Right renal pelvis (tissue), 4 donors: ENCODE measurements around the gene GALNT2. TPM values are rescaled to one million over a fixed set of nuclear protein-coding genes. Genes with fewer than 3 reads are reported as not detected.

Experiments used
- DNase-seq, 4 donors: peaks; one replicate each; pipeline ENCODE4 v3.0.0-alpha.2; 2013; ENCODE audit warnings: low read depth in 4 of 4, low spot score in 3 of 4, missing footprints in 1 of 4
- polyA plus RNA-seq, 4 donors: library from polyadenylated mRNA; unstranded; fragments of 120-200 nt; gene quantifications; one replicate each; pipeline ENCODE4 v1.2.1, GENCODE V29; 2013; ENCODE audit not compliant: insufficient read length in 4 of 4

Gene GALNT2
- polyA plus RNA-seq, 4 donors = 61.4 to 72.6 (median 65.7) TPM

DNA sequence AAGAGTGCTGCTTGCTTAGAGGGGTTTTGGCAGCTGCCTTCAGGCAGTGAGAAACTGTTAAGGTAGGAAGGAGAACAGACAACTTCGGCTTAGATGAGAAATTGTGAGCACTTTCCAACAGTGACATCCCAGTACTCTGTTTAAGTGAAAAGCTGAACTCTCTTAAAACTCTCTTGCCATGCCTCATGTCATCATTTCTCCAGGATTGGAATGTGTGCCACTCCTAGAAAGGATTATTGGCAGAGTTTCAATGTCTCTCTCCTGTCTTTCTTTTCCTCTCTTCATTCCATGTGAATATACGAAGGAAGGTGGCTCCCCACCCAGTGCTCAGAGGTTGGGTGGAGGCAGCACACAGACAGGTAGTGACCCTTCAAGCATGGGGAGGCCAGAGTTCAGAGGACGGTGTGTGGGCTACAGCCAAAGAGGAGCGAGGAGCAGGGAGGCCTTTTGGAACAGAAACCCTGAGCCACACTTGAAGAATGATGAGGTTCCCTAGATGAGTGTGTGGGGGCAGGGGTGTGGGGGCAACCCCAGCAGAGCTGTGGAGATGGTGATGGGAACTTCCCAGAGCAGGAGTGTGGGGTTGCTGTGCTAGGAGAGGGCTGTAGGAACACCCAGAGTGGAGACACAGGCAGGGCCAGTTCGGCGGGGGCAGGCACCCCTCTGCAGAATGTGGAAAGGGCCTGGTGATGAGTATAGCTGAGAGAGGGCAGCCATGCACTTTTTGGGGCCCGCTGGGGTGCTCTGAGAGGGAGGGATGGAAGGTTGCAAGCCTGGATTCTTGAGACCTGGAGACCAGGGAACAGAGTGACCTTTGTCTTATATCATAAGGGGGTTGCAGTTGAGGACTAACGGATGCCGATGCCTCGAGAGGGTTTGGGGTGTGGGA lies 58.8 kb downstream of the GALNT2 start:
- no peak for DNase-seq

DNA sequence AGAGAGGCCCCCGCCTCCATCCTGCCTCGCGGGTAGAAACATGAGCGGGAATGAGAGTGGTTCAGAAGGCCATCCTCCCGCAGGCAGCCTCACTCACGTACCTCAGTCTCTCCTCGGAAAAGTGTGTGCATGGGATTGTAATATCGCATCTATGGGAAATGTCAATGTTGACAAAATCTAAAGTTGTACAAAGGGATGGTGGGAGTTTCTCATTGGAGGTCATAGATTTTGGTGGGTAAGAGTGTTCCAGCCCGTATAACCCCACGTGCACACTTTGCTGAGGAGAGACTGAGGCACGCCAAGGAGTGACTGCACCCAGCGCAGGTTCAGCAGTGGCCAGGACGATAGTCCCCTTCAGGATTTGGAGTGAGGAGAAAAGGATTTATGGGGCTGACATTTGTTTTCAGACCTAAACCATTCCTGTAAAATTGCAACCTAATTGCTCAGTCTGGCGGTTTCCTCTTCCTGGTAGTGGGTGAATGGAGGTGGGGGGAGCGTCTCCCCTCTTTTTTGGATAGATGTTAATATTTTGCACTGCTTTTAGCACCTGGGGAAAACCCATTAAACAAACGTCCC lies 59.6 kb downstream of the GALNT2 start:
- DNase-seq = no peak

DNA sequence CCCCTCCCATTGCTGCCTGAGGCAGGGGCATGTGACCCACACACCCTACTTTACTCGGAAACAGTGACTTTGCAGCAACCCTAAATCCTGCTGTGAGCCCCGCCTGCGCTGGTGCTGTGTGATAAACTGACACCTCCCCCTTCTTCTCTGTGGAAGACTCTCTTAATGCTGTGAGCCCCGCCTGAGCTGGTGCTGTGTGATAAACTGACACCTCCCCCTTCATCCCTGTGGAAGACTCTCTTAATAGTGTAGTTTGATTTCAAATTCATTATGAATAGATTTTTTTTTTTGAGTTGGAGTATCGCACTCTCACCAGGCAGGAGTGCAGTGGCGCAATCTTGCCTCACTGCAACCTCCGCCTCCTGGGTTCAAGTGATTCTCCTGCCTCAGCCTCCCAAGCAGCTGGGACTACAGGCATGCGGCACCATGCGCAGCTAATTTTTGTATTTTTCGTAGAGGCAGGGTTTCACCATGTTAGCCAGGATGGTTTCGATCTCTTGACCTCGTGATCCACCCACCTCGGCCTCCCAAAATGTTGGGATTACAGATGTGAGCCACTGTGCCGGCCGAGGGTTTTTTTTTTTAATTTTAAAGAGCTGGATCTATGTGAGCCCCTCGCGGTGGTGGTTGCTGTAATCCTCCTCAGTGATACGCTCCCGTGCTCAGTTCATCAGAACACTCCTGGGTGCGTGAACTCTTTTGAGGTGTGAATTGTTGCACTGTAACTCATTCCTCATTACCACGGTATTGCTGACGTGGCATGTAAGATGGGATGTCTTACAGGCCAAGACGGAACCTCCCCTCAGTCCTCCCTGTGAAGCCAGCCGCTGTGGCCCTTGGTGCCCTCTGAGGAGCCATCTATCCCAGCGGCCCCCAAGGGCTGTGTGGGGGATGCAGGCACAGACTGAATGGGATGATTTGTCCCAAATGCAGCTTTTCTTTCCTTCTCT lies 60.3 kb downstream of the GALNT2 start:
- DNase-seq = no peak

DNA sequence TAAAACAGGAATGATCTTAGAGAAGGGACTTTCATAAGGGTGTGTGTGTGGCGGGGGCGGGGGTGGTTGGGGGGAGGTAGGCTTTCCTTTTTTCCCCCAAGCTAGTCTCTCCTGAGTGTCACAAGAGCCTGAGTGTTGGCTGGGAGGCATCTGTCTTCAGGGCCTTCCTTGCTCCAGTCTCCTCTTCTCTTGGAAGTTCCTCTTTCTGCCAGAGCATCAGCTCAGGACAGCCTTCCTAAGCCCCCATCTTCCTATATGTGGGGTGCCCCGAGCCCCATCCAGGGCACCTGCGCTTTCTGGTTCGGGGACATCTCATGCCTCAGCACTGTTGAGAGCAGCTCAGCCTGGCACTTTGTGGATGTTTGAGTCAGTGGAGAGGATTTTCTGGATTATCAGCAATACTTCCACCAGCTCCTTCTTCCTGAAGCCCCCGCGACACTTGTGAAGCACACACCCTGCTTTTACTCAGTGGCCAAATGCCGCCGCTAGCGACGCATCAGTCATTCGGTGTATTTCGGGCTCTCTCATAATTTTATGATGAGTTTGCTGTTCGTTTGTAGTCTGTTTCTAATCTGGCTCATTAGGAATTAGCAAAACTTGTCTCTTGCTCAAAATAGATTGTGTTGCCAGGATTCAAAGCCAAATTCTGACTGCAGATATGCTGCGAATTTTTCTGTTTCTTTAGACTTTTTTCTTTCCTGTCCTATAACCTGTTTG lies 61.7 kb downstream of the GALNT2 start:
- DNase-seq = no peak

DNA sequence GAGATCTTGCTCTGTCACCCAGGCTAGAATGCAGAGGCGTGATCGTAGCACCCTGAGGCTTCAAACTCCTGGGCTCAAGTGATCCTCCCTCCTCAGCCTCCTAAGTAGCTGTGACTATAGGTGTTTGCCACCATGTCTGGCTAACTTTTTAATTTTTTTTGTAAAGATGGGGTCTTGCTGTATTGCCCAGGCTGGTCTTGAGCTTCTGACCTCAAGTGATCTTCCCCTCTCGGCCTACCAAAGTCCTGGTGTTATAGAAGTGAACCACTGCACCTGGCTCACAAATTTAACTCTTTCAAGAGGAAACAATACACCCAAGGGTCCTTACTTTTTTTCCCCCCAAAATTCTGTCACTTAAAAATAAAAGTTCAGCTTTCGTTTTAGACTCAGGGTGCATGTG lies 62.3 kb downstream of the GALNT2 start:
- no peak for DNase-seq

DNA sequence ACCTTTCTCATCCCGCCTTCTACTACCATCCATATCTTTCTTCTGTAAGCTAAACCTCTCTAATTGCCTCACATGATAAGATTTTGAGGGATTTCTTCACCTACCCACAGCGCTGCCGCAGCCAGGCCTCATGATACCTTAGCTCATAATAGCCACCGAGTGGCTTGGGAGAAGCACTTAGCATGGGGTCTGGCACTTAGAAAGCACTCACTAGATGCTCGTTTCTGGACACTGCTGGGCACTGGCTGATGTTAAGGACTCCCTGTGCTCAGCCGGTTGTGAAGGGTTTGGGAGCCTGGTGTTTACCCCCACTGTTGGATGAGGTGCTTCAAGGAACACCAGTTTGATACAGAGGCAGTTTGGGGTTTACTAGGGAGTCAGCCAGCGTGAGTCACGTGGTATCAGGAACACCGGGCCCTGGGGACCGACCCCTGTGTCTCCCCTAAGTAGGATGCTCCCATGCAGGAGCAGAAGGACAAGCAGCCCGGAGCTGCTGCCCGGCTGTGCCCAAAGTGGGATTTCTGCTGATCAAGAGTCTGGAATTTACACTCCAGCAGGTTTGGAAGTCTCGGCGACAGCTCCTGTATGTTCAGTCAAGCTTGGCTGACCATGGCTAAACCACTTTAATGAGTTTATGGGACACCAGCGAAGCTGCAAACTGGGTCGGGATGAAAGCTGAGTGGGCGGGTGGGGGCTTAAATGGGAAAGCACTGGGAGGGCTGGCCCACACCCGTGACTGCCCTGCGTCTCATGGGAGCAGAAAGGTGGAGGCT lies 63.3 kb downstream of the GALNT2 start:
- peak in 2 of 4 donors; percentile 67 to 72 for DNase-seq

DNA sequence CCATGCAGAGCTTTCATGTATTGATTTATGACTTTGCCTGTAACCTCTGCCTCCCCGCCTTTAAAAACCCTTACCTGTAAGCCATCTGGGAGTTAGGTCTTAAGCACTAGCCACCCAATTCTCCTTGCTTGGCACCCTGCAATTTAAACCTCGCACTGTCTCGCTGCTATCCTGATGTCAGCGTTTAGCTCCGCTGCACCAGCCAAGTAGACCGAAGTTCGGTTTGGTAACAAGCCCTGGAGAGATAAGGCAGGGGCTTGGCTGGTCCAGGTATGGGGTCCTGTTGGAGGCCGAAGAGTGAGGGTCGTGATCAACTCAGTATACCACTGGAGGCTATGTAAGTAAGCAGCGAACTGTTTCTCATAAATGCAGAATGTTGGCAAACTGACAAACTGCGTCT lies 64.4 kb downstream of the GALNT2 start:
- DNase-seq = no peak

DNA sequence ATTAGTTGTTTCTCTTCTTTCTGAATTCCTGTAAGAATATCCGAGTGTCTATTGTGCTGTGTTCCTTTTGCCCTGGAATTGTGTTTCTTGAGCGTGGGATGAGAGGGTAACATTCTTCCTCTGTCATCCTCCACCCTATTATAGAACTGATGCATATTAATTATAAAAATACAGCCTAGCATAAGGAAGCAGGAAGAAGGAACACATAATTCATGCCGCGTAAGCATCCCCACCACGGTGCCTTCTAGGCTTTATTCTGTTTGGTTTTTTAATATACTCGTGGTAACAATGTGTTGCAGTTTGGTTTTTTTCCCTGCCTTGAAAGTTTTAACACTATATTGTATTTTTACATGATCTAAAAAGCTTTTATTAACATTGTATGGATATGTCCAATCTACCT lies 65.7 kb downstream of the GALNT2 start:
- DNase-seq = no peak

DNA sequence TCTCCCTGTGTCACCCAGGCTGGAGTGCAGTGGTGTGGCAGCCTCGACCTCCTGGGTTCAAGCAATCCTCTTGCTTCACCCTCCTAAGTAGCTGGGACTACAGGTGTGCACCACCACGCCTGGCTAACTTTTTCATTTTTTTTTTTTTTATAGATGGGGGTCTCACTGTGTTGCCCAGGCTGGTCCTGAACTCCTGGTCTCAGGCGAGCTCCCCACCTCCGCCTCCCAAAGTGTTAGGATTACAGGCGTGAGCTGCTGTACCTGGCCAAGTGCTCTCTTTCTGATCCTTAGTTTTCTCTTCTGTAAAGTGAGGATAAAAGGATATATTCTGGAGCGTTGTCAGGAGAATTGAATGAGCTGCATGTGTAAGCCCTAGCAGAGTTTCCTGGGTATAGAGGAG lies 68.7 kb downstream of the GALNT2 start:
- DNase-seq = no peak

DNA sequence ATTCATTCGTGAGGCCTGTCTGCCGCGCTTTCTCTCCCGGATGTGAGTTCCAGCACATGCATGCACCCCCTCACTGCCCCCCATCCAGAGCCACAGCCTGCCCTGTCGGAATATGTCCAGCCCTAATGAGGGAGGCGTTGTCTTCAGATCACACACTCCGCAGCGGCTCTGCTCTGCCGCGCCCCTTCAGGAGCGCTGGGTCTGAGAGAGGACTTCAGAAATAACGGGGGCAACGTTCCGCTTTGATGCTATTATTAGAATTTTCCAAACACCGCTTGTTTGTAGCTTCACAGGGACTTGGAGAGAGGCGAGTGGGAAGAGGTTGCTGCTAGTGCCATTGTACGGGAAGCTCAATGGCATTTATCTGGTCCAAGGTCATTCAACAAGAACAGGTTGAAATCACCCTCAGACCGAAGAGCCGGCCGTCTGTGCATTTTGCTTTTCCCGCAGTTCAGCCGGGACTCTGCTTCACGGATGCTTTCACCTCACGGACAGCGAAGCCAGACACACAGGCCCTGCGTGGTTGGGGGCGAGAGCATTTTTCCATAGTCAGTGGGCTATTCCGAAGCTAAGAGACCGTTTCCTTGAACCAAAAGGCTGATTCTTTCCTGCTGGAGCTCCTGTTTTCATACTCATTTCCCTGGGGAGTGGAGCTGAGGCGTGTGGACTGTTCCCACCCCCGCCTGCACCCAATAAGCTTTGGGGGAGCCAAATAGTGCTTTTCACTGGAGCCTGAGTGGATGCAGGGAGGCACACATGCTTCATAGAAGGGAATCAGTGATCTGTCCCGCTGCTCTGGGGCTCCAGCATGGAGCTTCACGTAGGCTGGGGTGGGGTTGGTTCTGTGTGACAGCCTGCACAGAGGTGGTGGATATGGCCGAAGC lies 69.7 kb downstream of the GALNT2 start:
- no peak for DNase-seq

DNA sequence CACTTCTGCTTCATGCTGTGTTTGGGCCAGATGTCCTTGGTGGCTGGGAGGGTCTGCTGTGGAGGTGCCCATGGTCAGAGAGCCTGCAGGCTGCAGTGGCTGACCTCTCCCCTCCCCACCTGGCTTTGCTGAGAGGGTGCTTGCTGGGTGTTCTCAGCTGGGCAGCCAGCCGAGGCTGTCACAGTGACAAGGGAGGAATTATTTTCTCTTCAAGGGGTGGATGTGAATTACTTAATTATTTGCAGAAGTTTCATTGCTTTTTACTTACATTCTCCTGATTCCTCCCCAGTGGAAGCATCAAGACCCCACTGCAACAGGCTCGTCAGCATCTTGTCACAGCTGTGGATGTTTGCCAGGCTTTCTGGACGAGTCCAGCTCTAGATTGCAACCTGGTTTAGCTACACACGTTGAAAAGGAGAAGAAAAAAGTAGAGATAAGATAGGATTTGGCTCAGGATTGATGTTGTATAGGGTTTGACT lies 70.3 kb downstream of the GALNT2 start:
- DNase-seq = no peak

DNA sequence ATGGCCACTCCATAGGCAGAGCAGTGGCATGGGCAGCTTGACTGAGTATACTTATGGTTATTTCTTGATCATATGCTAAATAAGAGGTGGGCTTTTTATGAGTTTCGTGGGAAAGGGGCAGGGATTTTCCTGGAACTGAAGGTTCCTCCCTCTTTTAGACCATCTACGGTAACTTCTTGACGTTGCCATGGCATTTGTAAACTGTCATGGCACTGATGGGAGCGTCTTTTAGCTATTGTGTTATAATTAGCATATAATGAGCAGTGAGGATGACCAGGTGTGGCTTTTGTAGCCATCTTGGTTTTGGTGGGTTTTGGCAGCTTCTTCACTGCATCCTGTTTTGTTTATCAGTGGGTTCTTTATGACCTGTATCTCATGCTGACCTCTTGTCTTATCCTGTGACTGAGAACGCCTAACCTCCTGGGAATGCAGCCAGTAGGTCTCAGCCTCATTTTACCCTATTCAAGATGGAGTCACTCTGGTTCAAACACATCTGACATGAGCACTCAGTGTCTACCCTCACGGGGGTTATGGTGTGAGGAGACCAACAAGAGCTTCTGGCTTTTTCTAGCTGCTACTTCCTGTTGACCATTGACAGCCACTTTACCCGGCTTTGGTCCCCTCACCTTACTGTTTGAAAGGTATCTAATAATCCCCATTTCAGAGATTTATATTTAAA lies 71.7 kb downstream of the GALNT2 start:
- no peak for DNase-seq

DNA sequence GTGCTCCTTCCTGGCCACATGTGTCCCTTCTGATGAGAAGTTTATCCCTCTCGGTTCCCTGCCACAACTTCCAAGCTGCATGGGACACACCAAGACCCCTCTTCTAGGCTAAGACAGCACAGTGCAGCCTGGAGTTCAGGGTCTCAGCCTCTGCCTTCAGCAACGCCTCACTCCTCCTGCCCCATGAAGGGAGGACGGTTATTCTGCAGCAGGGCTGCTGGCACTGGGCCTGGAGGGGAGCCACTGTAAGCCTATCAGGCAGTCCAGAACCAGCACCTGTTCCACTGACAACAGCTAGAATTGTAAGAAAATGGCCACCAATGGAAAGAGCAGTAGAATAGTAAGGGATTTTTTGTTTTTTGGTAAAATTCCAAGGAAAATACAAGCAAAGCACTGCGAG lies 72.3 kb downstream of the GALNT2 start:
- DNase-seq = no peak

DNA sequence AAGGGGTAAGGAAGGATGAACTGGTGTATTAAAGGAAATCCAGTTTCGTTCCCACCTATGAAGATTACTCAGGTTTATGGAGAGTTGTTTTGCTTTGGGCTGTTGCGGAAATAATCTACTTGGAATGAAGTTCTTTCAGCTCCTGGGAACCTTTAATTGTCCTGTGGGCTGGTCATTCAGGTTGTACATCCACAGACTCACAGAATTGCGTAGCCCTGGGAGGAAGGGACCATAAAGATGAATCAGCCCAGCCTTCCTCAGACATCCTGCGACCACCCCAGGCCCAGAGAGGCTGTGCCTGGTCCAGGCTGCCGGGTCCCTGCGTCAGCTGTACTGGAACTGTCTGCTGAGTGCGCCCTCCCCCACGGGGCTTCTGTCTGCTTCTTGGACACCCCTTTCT lies 72.7 kb downstream of the GALNT2 start:
- DNase-seq = no peak

DNA sequence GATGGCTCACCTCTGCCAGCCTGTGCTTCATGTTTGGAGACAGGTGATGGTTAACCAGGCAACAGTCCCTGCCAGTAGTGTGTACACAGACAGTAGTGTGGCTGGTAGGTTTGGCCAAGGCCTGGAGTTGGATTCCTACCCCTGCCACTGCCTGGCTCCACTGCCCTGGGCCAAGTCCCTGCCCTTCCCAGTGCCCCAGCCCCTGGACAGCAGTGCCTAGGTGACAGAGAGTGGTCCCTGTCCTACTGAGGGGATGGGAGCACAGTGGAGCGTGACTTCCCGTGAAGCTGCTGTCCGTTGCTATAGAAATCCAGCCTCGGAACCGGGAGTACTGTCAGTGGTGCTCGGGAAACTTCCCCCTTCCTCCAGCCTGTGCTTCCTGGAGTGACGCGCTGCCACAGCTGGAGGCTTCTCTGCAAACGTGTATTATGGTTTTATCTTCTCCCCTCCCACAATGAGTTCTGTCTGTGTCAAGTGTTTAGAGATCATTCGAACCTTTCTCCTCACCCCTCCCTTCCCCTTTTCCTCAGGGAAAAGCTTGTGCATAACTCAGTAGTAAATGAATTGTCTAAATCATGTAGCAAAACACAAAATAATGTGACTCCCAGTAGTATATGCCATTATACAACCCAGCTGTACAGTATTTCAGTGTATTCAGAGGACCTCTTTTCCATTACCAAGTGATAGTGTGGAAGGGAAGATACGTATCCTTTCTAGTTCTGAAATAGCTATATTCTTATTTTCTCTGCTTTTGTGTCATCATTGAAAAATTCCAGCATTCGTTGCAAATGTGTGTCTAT lies 73.4 kb downstream of the GALNT2 start:
- no peak for DNase-seq

DNA sequence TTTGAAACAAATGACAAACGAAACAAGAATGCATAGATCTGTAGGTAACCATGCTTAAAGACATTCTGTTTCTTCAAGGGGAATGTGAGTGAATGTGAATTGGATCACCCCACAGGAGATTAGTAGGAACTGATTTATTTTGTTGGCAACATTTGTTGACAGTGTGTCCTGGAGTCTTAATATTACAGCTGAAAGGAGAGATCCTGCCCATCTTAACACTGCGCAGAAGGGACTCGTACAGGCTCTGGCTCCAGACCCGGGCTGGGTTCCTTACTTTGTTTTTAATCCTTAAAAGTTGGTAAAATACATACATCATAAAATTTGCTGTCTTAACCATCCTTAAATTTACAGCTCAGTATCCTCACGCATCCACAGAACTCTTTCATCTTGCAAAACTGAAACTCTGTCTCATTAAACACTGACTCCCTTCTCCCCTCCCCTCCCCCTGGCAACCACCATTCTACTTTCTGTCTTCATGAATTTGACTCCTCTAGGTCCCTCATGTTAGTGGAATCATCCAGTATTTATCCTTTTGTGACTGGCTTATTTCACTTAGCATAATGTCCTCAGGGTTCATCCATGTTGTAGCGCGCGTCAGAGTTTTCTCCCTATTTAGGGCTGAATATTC lies 74.1 kb downstream of the GALNT2 start:
- no peak for DNase-seq
